SK-N-SH treated with all-trans-retinoic acid at 6 μM for 48 hours (cell line): ENCODE data around the gene SMARCC1.
"Not testable (repeated sequence)": the region's sequence is repeated elsewhere in the genome, so short reads cannot be mapped to it uniquely, and the experiment has no call there.

ENCODE experiments used
- ATAC-seq: fragments of 200-7000 bp; cut with Tn5 transposase; 3 replicates; pipeline ENCODE4 v1.9.1; 2020; ENCODE audit warnings: mild to moderate bottlenecking, moderate library complexity
- BACH2 ChIP-seq: fragments of 250-450 bp; sonication (Bioruptor Pico); IDR thresholded peaks from 2 replicates; pipeline ENCODE4 v1.9.0; 2021; ENCODE audit warnings: mild to moderate bottlenecking, borderline replicate concordance
- CSDC2 ChIP-seq: fragments of 250-450 bp; sonication (Bioruptor Pico); IDR thresholded peaks from 2 replicates; pipeline ENCODE4 v1.5.0; 2020; ENCODE audit warnings: mild to moderate bottlenecking, moderate library complexity
- ESRRG ChIP-seq: fragments of 250-450 bp; sonication (Bioruptor Pico); IDR thresholded peaks from 2 replicates; pipeline ENCODE4 v1.6.1; 2021; ENCODE audit warnings: mild to moderate bottlenecking
- GLIS3 ChIP-seq: fragments of 250-450 bp; sonication (Bioruptor Pico); IDR thresholded peaks from 2 replicates; pipeline ENCODE4 v1.5.0; 2020; ENCODE audit warnings: mild to moderate bottlenecking, moderate library complexity
- ISL1 ChIP-seq: fragments of 250-450 bp; sonication (Bioruptor Pico); IDR thresholded peaks from 2 replicates; pipeline ENCODE4 v2.1.2; 2022; ENCODE audit warnings: mild to moderate bottlenecking, moderate library complexity
- PATZ1 ChIP-seq: fragments of 250-450 bp; sonication (Bioruptor Pico); IDR thresholded peaks from 2 replicates; pipeline ENCODE4 v1.8.0; 2020; ENCODE audit warnings: mild to moderate bottlenecking, moderate library complexity, borderline replicate concordance
- RARB ChIP-seq: fragments of 250-450 bp; sonication (Bioruptor Pico); IDR thresholded peaks from 2 replicates; pipeline ENCODE4 v1.8.0; 2021; ENCODE audit warnings: mild to moderate bottlenecking, moderate library complexity
- TCF4 ChIP-seq: fragments of 250-450 bp; sonication (Bioruptor Pico); IDR thresholded peaks from 2 replicates; pipeline ENCODE4 v1.8.0; 2021; ENCODE audit warnings: mild to moderate bottlenecking, moderate library complexity, borderline replicate concordance
- TOX ChIP-seq: fragments of 250-450 bp; sonication (Bioruptor Pico); IDR thresholded peaks from 2 replicates; pipeline ENCODE4 v1.8.0; 2021; ENCODE audit warnings: mild to moderate bottlenecking, moderate library complexity, borderline replicate concordance
- TSHZ2 ChIP-seq: fragments of 250-450 bp; sonication (Bioruptor Pico); IDR thresholded peaks from 2 replicates; pipeline ENCODE4 v1.5.0; 2020; ENCODE audit warnings: mild to moderate bottlenecking, moderate library complexity
- ZC3H10 ChIP-seq: fragments of 250-450 bp; sonication (Bioruptor Pico); IDR thresholded peaks from 2 replicates; pipeline ENCODE4 v1.5.1; 2021; ENCODE audit warnings: mild to moderate bottlenecking, moderate library complexity
- TF ChIP-seq, protein P1 (sequence below): fragments of 250-450 bp; sonication (Bioruptor Pico); IDR thresholded peaks from 2 replicates; pipeline ENCODE4 v1.5.1; 2020; ENCODE audit warnings: low read depth, mild to moderate bottlenecking, moderate library complexity

Gene SMARCC1

GRCh38 chr3:47781685-47782445 lies at the start of gene SMARCC1:
SMARCC1 (minus strand) TSS chr3:47781893; CDS start chr3:47781797, 96 bp downstream.
- ATAC-seq, result peak; percentile 92

DNA sequence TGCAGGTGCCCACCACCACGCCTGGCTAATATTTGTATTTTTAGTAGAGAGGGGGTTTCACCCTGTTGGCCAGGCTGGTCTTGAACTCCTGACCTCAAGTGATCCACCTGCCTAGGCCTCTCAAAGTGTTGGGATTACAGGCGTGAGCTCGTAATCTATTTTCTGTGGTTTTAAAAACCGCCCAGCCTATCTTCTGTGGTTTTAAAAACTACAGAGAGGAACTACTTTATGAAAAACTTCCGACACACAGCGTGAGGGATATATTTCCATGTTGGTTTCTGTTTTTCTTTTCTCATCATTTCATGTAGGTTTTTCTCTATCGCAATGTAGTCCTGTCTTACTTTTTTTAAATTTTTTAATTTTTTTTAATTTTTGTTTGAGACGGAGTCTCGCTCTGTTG lies 47.8 kb upstream of the SMARCC1 start:
- not testable (repeated sequence) for ATAC-seq

More at GRCh38 chr3:47781685-47782445, at the start of gene SMARCC1:
- TF ChIP-seq BACH2 (CRISPR knock-in tag) (no peak), RARB (CRISPR knock-in tag) (no peak), CSDC2 (0 out of 2 replicates have a peak, but pooled peaks have one; percentile 39)

DNA sequence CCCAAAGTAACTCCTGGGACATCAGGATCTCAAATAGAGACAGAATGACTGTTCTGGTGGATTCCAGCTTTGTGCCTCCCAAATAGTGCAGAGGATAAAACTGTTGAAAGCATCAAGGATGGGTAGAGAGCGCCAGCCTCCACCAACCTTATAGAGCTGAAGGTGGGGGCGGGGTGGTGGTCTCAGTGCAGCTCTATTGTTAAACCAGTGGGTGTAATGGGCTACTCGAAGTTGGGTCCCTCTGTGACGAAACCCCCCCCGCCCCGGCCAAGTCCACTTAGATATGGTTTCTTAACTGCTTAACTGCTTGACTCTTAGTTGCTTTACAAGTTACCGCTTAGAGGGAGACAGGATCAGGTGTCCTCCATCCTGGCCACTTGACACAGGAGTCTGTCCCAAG lies 43.9 kb upstream of the SMARCC1 start:
- no peak for ATAC-seq
- TF ChIP-seq, protein P1, sequence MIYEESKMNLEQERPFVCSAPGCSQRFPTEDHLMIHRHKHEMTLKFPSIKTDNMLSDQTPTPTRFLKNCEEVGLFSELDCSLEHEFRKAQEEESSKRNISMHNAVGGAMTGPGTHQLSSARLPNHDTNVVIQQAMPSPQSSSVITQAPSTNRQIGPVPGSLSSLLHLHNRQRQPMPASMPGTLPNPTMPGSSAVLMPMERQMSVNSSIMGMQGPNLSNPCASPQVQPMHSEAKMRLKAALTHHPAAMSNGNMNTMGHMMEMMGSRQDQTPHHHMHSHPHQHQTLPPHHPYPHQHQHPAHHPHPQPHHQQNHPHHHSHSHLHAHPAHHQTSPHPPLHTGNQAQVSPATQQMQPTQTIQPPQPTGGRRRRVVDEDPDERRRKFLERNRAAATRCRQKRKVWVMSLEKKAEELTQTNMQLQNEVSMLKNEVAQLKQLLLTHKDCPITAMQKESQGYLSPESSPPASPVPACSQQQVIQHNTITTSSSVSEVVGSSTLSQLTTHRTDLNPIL (CRISPR knock-in tag), result no peak
- no peak for TF ChIP-seq ISL1 (CRISPR knock-in tag)
- TF ChIP-seq PATZ1 (CRISPR knock-in tag), result no peak
- TF ChIP-seq TOX (CRISPR knock-in tag), result no peak
- no peak for TF ChIP-seq TCF4 (CRISPR knock-in tag)
- TF ChIP-seq GLIS3 (CRISPR knock-in tag), result no peak
- no peak for TF ChIP-seq ZC3H10

GRCh38 chr3:47824541-47825473 lies 43.1 kb upstream of the SMARCC1 start:
- ATAC-seq, result peak; percentile 99

More at GRCh38 chr3:47824541-47825473, 43.1 kb upstream of the SMARCC1 start:
- TF ChIP-seq BACH2 (CRISPR knock-in tag), result no peak
- no peak for TF ChIP-seq PATZ1 (CRISPR knock-in tag)
- TF ChIP-seq TSHZ2 (CRISPR knock-in tag), result peak; percentile 40; the same call in 1 of the 2 replicates
- TF ChIP-seq ESRRG, result no peak
